ENCODE data around the gene ZNF565.
"Not testable (repeated sequence)": the region's sequence is repeated elsewhere in the genome, so short reads cannot be mapped to it uniquely, and the experiment has no call there.

Gene ZNF565

GRCh38 chr19:36214386-36215275 is at the start of gene ZNF565, which contains the start of gene ZNF146:
ZNF565 (minus strand) TSS chr19:36214665; CDS start chr19:36201985, 12,680 bp downstream.
ZNF146 (plus strand) TSS chr19:36215106; CDS start chr19:36236441, 21,335 bp downstream.
- DNase-seq, result peak; percentile 96

GRCh38 chr19:36259211-36259610 is 44.7 kb upstream of the ZNF565 start:
- no peak for DNase-seq

- DNase-seq, result no peak
Observed at GRCh38 chr19:36258028-36258875, 43.8 kb upstream of the ZNF565 start.

- no peak for DNase-seq
Observed at GRCh38 chr19:36257520-36257876, 43.0 kb upstream of the ZNF565 start.

GRCh38 chr19:36256853-36257519 is 42.5 kb upstream of the ZNF565 start:
- DNase-seq, result no peak

GRCh38 chr19:36256064-36256463 is 41.6 kb upstream of the ZNF565 start:
- no peak for DNase-seq

- DNase-seq, result no peak
Observed at GRCh38 chr19:36255316-36255715, 40.9 kb upstream of the ZNF565 start.

- no peak for DNase-seq
Observed at GRCh38 chr19:36254848-36255247, 40.4 kb upstream of the ZNF565 start.

- no peak for DNase-seq
Observed at GRCh38 chr19:36252047-36252446, 37.6 kb upstream of the ZNF565 start.

GRCh38 chr19:36246006-36246481 is 31.6 kb upstream of the ZNF565 start:
- DNase-seq, result no peak

- DNase-seq, result no peak
Observed at GRCh38 chr19:36245210-36246005, 30.9 kb upstream of the ZNF565 start.

- DNase-seq, result no peak
Observed at GRCh38 chr19:36244066-36244465, 29.6 kb upstream of the ZNF565 start.

- no peak for DNase-seq
Observed at GRCh38 chr19:36236946-36237310, 22.5 kb upstream of the ZNF565 start.

- DNase-seq, result no peak
Observed at GRCh38 chr19:36236304-36236945, 22.0 kb upstream of the ZNF565 start.

GRCh38 chr19:36233626-36234025 is 19.2 kb upstream of the ZNF565 start:
- DNase-seq, result not testable (repeated sequence)

- DNase-seq, result no peak
Observed at GRCh38 chr19:36225219-36225892, 10.9 kb upstream of the ZNF565 start.

GRCh38 chr19:36222503-36222902 is 8.0 kb upstream of the ZNF565 start:
- no peak for DNase-seq

GRCh38 chr19:36221474-36221873 is 7.0 kb upstream of the ZNF565 start:
- no peak for DNase-seq

GRCh38 chr19:36215276-36216123 is 1.0 kb upstream of the ZNF565 start:
- DNase-seq, result no peak

- DNase-seq, result no peak
Observed at GRCh38 chr19:36212895-36213294, 1.6 kb downstream of the ZNF565 start.
